ENCODE data around the gene HIP1R.

The HIP1R gene

GRCh38 chr12:122852336-122853275, 17.3 kb downstream of the HIP1R start:
- TF ChIP-seq, protein P1, sequence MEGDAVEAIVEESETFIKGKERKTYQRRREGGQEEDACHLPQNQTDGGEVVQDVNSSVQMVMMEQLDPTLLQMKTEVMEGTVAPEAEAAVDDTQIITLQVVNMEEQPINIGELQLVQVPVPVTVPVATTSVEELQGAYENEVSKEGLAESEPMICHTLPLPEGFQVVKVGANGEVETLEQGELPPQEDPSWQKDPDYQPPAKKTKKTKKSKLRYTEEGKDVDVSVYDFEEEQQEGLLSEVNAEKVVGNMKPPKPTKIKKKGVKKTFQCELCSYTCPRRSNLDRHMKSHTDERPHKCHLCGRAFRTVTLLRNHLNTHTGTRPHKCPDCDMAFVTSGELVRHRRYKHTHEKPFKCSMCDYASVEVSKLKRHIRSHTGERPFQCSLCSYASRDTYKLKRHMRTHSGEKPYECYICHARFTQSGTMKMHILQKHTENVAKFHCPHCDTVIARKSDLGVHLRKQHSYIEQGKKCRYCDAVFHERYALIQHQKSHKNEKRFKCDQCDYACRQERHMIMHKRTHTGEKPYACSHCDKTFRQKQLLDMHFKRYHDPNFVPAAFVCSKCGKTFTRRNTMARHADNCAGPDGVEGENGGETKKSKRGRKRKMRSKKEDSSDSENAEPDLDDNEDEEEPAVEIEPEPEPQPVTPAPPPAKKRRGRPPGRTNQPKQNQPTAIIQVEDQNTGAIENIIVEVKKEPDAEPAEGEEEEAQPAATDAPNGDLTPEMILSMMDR (IDR thresholded peaks at IDR 0.05) = no peak

DNA sequence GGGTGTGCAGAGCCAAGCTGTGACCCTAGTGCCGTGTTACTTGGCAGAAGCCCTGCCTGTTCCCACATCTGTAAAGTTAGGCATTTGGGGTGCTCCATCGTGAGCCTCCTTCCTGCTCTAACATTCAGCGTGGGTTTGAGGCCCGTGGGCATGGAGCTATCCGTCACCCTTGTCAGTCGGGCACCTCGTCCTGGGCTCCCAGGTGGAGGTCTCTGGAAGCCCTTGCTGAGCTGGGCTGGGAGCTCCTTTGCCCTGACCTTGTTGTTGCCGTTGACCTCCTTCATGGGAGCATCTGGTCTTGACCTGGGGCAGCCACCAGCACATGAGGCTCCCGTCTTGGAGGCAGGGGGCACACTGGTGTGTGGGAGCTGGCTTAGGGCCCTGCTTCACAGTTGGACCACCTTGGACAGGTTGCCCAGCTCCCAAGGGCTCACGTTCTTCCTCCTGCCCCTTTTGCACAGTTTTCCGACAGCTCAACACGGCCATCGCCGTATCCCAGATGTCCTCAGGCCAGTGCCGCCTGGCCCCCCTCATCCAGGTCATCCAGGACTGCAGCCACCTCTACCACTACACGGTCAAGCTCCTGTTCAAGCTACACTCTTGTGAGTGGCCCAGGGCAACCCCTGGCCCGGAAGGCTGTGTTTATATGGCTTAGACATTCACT, 18.5 kb downstream of the HIP1R start:
- Histone ChIP-seq H3K27me3 (no peaks in the 10 kb centered on the region), H3K4me1 (ENCODE audit: control insufficient read depth in 1 of 2, insufficient read depth in 1 of 2, low read depth in 1 of 2, low read length in 1 of 2) (no peaks in the 10 kb centered on the region), H3K36me3 (peaks cover 27% of the 10 kb centered on the region), H3K27ac (no peak overlapping the region), H3K4me3 (ENCODE audit: low read depth in 1 of 2, low read length in 1 of 2) (no peak overlapping the region), H3K9me3 (no peaks in the 10 kb centered on the region)
- TF ChIP-seq, protein P1 (IDR thresholded peaks at IDR 0.05) = no peak

More at GRCh38 chr12:122852336-122853275, 17.3 kb downstream of the HIP1R start:
- H3K27me3 ChIP-seq = no peaks in the 10 kb centered on the region
- H3K36me3 ChIP-seq = peaks cover 27% of the 10 kb centered on the region
- H3K4me3 ChIP-seq (ENCODE audit: low read depth in 1 of 2, low read length in 1 of 2) = no peak overlapping the region
- H3K27ac ChIP-seq = no peak overlapping the region
- H3K9me3 ChIP-seq = no peaks in the 10 kb centered on the region
- H3K4me1 ChIP-seq (ENCODE audit: control insufficient read depth in 1 of 2, insufficient read depth in 1 of 2, low read depth in 1 of 2, low read length in 1 of 2) = no peaks in the 10 kb centered on the region

DNA sequence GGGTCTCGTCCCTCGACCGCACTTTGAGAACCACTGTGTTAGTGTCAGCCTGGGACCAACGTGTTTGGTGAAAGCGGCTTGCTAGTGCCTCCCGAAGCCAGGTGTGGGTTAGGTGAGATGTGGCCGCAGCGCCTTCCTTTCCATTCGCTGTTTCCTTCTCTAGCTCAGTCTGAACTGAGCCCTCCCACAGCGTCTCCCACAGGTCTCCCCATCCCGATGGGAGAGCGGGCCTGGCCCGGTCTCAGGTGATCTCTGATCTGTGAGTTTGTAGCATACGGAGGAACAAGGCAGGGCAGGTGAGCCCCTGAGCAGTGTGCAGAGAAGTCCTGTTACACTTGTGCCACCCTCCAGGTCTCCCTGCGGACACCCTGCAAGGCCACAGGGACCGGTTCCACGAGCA, 19.3 kb downstream of the HIP1R start:
- Histone ChIP-seq H3K4me1 (ENCODE audit: control insufficient read depth in 1 of 2, insufficient read depth in 1 of 2, low read depth in 1 of 2, low read length in 1 of 2) (no peaks in the 10 kb centered on the region), H3K4me3 (ENCODE audit: low read depth in 1 of 2, low read length in 1 of 2) (no peak overlapping the region), H3K9me3 (no peaks in the 10 kb centered on the region), H3K27me3 (no peaks in the 10 kb centered on the region), H3K36me3 (peaks cover 31% of the 10 kb centered on the region), H3K27ac (no peak overlapping the region)
- TF ChIP-seq, protein P1 (IDR thresholded peaks at IDR 0.05) = no peak

GRCh38 chr12:122855071-122855829, 20.0 kb downstream of the HIP1R start:
- Histone ChIP-seq H3K27ac (no peak overlapping the region), H3K4me1 (ENCODE audit: control insufficient read depth in 1 of 2, insufficient read depth in 1 of 2, low read depth in 1 of 2, low read length in 1 of 2) (peaks cover 0 to 3% of the 10 kb centered on the region in 2 experiments), H3K27me3 (no peaks in the 10 kb centered on the region), H3K36me3 (peaks cover 37% of the 10 kb centered on the region), H3K9me3 (no peaks in the 10 kb centered on the region), H3K4me3 (ENCODE audit: low read depth in 1 of 2, low read length in 1 of 2) (no peak overlapping the region)
- TF ChIP-seq, protein P1 (IDR thresholded peaks at IDR 0.05) = no peak

Measured in neutrophil (primary cell).